ENCODE measurements around the gene GDPD5. TPM values are rescaled to one million over a fixed set of nuclear protein-coding genes. Genes with fewer than 3 reads are reported as not detected.

GDPD5 gene
- total and polyA plus RNA-seq, 2 donors (not counting 3 experiments of a cell fraction or from before 2014, with no cell fraction given), result 60.2 to 79.2 TPM

GRCh38 chr11:75533896-75534258, 8.1 kb upstream of the GDPD5 start:
- POLR2A ChIA-PET, result no interaction called here
- intact Hi-C loops (cut with micrococcal nuclease) (loop anchor here (2.0 kb wide), 1 partner anchor 253 kb away; no protein-coding TSS in a partner anchor), dilution Hi-C loops (cut with MboI; ENCODE audit: extremely low pct_ligation_motif_present, low sequenced_read_pairs) (loop anchor here (10.0 kb wide), 1 partner anchor 89 kb away; no protein-coding TSS in a partner anchor)
- Histone ChIP-seq H3K9me1 (replicated peaks; ENCODE audit: control insufficient read depth, extremely low read depth, insufficient read depth, low read length) (no peaks in the 10 kb centered on the region), H3K79me2 (ENCODE audit: control insufficient read depth, insufficient read depth, low read length) (no peaks in the 10 kb centered on the region), H2AFZ (ENCODE audit: low read depth, low read length) (no peak overlapping the region), H3K27me3 (ENCODE audit: control insufficient read depth in 2 of 2, insufficient read depth in 2 of 2, low read length in 2 of 2) (no peaks in the 10 kb centered on the region), H3K36me3 (ENCODE audit: control insufficient read depth in 2 of 2, extremely low read depth in 1 of 2, insufficient read depth in 2 of 2, low read length in 2 of 2) (no peaks in the 10 kb centered on the region), H3K27ac (ENCODE audit: insufficient read depth, low read depth, low read length) (no peak overlapping the region), H3K9me3 (replicated peaks; ENCODE audit: control insufficient read depth, insufficient read depth, low read length) (no peaks in the 10 kb centered on the region), H3K4me2 (ENCODE audit: insufficient read depth, low read length) (peak overlapping the region; percentile 10), H3K4me1 (ENCODE audit: control insufficient read depth, extremely low read depth, insufficient read depth, low read length) (peaks cover 14% of the 10 kb centered on the region), H3K9ac (replicated peaks; ENCODE audit: extremely low read depth, insufficient read depth, low read length) (no peak overlapping the region), H3K4me3 (replicated peaks in 1 of 3; ENCODE audit: insufficient read depth in 1 of 3, low read depth in 1 of 3, low read length in 3 of 3) (no peak overlapping the region), H4K20me1 (replicated peaks; ENCODE audit: control insufficient read depth, extremely low read depth, insufficient read depth, low read length) (no peaks in the 10 kb centered on the region)
- TF ChIP-seq EZH2 (IDR thresholded peaks at IDR 0.05; ENCODE audit: borderline replicate concordance, low read depth, low read length, severe bottlenecking) (no peak), CTCF (IDR thresholded peaks at IDR 0.05; ENCODE audit: extremely low read depth in 1 of 2, insufficient read depth in 1 of 2, low read depth in 1 of 2, low read length in 2 of 2) (no peak), FOS (IDR thresholded peaks at IDR 0.05; ENCODE audit: borderline replicate concordance, insufficient read depth, low read length) (no peak), MYC (IDR thresholded peaks at IDR 0.05; ENCODE audit: low read depth, low read length) (no peak), JUN (IDR thresholded peaks at IDR 0.05; ENCODE audit: borderline replicate concordance, insufficient read depth, insufficient read length, low read depth) (no peak), MAX (IDR thresholded peaks at IDR 0.05; ENCODE audit: insufficient read depth, insufficient read length) (no peak), GATA2 (IDR thresholded peaks at IDR 0.05; ENCODE audit: insufficient read depth, insufficient read length, low read depth, low read length) (no peak), POLR2AphosphoS5 (IDR thresholded peaks at IDR 0.05; ENCODE audit: insufficient read depth, low read depth, low read length) (no peak), POLR2A (IDR thresholded peaks at IDR 0.05; ENCODE audit: low read depth, low read length) (no peak)
- no TSS peak for BruUV-seq (replicated peaks)
- FAIRE-seq (no peak), DNase-seq (ENCODE audit: low read depth, low spot score) (no peak)
- CTCF ChIA-PET, result interaction anchor here (0.6 to 7.2 kb wide), 13 partner anchors 8 to 173 kb away, joined by 3 to 115 read pairs (median 4); partner anchors contain the start of gene GDPD5

Measured in endothelial cell of umbilical vein (primary cell).